Fibroblast of skin of abdomen (primary cell): ENCODE results near the gene ZNF554.
"Not testable (repeated sequence)": the region's sequence is repeated elsewhere in the genome, so short reads cannot be mapped to it uniquely, and the experiment has no call there.

Experiments used
- DNase-seq: peaks from one replicate; pipeline ENCODE4 v3.0.0-alpha.2; 2013

Gene ZNF554

GRCh38 chr19:2808129-2808941 is 11.3 kb upstream of the ZNF554 start:
- no peak for DNase-seq

DNA sequence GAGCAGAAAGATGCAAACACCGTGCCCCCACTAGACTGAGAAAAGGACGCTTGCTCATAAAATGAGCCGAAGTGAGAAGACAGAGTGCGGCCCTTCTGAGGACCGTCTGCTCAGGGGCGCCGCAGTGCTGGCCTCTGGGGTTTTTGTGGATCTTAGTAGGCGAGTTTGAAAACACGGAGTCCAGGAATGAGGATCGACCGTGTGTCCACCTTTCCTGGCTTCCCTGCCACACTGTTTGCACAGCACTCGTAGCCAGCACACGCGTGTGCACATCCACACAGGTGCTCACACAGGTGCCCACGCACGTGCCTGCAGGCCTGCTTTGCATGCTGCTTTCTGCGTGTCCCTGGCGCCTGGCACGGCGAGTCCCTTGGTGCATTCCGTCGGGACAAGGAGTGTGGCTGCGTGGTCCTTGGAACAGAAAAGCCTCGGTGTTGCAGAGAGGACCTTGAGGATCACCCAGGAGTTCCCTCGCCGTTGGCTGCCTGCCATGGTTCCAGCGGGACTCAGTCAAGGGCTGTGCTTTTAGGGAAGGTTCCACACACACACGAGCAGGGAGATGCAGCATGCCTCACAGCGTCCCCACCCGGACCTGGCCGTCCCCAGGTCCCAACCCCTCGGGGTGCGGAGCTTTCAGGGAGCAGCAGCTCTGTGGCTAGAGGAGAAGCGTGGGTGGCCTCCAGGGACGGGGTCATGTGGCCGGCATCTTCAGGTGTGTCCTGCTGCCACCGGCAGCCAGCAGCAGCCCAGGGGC is 10.1 kb upstream of the ZNF554 start:
- no peak for DNase-seq

- DNase-seq: no peak
These were observed 9.3 kb upstream of the ZNF554 start for GRCh38 chr19:2810141-2811091.

- DNase-seq: no peak
These were observed 8.4 kb upstream of the ZNF554 start for GRCh38 chr19:2811221-2811722.

- DNase-seq: no peak
These were observed 7.8 kb upstream of the ZNF554 start for GRCh38 chr19:2811735-2812413.

GRCh38 chr19:2812414-2813234 is 7.0 kb upstream of the ZNF554 start:
- no peak for DNase-seq

DNA sequence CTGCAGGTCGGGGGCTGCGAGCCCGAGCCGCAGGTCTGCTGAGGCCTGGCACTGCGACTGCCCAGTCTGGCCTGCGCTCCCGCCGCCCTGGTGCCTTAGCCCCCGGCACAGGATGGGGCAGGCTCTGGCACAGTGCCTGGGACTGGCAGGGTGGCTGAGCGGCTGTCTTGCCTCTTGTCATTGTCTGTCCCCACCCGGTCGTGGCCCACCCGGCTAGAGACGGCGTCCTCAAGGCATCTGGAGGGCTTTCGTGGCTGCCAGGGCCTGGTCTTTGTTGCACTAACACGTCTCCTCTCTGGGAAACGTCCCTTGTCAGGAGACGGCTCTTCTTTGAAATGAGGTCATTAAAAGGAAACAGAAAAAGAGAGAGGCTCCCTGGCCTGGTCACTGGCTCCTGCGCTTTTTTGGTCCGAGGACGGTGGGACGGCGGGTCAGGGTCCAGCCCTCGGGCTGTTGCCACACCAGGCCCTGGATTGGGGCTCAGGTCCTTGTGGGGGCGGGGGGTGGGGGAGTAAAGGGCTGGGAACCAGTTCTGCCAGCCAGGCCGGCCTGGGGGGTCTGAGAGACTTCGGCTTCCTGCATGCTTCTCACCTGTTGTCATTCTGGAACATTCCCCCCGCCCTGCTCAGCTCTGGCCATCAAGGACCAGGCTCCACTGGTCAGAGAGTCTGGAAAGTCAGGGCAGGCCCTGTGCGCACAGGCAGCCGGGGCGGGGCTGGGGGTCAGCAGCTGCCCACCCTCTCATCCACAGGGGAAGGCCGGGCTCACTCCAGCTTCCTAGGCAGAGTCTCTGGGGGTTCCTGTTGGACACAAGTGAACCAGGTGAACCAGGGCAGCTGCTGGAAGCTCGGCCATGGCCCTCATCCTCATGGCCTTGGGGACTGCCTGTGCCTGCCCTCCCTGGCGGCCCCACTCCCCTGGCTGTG is 6.2 kb upstream of the ZNF554 start:
- DNase-seq: no peak

DNA sequence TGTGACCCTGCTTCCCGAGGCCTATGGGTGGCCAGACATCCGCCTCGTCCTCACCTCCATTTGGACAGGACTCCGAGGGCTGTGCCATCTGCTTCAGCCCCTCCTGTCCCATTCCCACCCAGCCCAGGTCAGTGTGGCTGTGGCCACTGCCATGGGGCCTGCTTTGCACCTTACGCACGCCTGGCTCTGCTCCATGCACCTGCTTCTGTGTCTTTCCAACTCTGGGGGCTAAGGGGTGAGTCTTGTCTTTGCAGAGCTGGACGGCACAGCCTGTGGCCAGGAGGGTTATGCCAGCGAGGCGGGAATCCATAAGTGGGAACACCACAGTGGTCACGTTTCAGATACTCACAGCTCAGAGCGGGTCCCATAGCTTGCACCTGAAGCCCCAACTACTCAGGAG is 5.2 kb upstream of the ZNF554 start:
- no peak for DNase-seq

DNA sequence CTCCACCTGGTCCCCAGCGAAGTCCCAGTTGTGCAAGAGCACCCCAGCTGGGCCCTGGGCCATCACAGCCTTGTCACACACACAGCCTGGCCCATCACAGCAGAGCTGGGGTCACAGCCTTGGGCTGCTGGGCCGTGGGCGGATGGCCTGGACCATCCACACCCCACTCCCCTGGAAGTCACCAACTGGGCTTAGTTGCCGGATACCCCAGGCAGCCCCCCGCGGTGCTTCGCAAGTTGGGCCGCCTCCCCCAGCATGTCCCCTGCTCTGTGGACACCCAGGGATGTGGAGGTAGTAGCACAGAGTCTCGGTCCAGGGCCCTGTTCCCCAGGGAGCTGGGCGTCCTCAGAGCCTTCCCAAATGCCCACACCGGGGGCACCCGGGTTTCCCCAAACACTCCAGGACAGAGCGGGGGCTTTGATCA is 4.5 kb upstream of the ZNF554 start:
- no peak for DNase-seq

DNA sequence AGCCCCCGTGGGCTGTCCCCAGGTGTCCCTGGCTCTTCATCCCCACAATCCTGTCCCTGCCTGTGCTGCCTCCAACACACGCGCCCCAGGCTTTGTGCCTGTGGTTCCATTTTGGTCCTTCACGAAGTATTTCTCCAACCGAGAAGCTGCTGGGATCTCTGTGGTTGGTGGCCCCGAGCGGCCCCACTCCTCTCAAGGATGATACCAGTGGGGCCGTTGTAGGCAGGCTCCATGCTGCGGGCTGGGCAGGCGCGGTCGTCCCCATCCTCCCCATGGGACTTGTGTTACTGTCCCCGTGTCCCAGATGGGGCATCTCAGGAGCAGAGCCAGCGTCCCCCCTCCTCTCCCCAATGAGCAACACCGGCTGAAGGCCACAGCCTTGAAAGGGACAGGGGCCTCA is 3.7 kb upstream of the ZNF554 start:
- no peak for DNase-seq

GRCh38 chr19:2816641-2817040 is 3.0 kb upstream of the ZNF554 start:
- no peak for DNase-seq

DNA sequence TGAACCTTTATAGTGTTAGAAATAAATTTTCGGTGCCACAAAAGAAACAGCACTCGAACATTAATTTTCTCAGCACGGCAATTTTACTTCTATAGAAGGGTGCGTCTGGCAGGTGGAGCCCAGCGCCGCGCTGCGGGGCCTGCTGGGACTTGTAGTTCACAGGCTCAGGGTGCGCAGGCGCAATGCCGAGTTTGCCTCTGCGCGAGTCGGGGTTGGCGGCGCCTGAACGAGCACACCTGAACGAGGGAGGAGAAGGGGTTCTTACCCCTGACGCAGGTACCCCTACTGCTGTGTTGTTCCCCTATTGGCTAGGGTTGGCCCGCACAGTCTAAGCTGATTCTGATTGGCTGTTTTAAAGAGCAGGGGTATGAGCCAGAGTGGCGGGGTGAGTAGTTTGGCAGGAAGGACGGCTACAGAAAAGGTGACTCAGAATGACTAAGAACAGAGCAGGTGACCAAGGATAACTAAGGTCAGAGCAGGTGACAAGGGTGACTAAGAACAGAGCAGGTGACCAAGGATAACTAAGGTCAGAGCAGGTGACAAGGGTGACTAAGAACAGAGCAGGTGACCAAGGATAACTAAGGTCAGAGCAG is 2.3 kb upstream of the ZNF554 start:
- not testable (repeated sequence) for DNase-seq

DNA sequence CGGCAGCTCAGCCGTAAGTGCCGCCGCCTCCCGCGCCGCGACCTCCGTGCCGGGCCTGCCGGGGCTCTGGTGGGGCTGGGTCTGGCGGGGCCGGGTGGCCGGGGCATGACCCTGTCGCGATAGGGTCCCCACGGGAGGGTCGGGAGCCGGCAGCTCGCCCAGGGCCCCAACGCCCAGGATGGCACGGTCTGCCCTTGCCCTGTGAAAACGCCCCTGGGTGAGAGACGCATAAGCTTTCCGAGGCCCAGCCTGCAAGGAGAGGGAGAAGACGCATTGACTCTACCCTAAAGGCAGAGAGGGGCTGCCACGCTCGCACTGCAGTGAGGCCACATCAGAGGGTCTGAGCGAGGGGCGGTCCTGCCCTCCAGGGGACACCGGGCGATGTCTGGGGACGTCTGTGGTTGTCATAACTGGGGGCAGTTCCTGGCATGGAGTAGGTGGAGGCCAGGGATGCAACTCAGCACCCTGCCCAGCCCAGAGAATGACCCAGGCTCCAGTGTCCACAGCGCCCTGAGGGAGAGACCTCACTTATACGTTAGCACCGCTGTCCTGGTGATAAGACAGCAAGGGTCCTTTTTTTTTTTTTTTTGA is 539 bp downstream of the ZNF554 start:
- no peak for DNase-seq

GRCh38 chr19:2822846-2823245 is 3.2 kb downstream of the ZNF554 start:
- no peak for DNase-seq

- DNase-seq: no peak
These were observed 4.0 kb downstream of the ZNF554 start for GRCh38 chr19:2823646-2824045.

DNA sequence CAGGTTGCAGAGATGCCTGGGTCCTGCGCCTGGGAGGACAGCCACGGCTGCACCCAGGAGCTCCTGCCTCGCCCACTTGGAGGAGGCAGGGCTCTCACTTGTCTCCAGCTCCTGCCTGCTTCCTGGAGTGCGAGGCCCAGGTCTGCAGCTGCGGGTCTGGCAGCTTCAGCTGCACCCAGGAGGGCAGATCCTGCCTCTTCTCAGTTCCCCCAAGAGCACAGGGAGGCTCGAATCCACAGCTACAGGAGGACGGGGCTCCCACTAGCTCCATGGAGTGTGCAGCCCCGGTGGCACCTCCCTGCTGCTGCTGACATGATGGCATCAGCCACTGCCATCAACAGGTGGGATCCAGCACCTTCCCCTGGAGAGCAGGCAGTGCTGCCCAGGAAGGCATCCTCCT is 4.5 kb downstream of the ZNF554 start:
- DNase-seq: no peak

DNA sequence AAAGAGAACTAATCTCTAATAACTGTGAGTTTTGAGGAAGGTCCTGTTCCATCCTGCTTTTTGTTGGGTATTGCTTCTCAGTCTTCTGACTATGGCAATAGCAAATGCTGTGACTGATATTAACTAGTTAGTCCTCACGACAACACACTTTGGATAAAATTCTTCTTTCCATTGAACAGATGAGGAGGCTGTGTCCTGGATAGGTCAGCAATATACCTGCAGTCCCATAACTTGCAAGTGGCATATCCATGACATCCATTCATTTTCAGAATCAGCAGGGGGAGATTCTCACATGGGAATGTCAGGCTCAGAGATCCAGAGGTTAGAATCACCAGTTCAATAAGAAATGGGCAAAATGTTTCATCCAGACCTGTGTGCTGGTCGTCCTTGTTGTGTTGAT is 7.4 kb downstream of the ZNF554 start:
- DNase-seq: no peak

GRCh38 chr19:2827840-2828489 is 8.3 kb downstream of the ZNF554 start:
- DNase-seq: no peak
